ENCODE measurements around the gene SCN11A. TPM values are rescaled to one million over a fixed set of nuclear protein-coding genes. Genes with fewer than 3 reads are reported as not detected.

SCN11A gene
- total and polyA plus RNA-seq, 9 of the 15 experiments (the other 6 are each of a cell fraction or from before 2014, with no cell fraction given) = 0.01 to 0.05 (median 0.04) TPM; not detected in 6

DNA sequence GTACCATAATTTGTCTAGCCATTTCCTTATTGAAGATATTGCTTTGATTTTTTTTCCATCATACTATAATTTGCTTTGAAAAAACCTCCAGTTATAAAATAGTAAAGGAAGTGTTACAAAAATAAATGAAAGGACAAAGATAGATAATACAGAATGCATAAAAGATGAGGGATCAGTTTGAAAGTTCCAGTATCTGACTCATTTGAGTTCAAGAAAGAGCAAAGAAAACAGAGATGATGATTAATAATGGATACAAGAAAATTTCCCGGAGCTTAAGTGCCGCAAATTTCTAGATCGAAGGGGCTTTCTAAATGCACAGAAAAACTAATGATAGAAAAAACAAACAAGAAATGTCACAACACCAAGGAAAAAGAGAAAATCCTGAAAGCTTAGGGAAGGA is 4.4 kb upstream of the SCN11A start:
- CTCF ChIA-PET (ENCODE audit: low intra/inter-chr PET ratio) = no interaction called here
- Histone ChIP-seq H3K27ac (ENCODE audit: extremely low read depth, low read depth, low read length) (no peak overlapping the region), H3K4me2 (ENCODE audit: insufficient read depth, low read length) (no peak overlapping the region), H3K27me3 (ENCODE audit: control insufficient read depth in 2 of 2, insufficient read depth in 2 of 2, low read length in 2 of 2) (no peaks in the 10 kb centered on the region), H2AFZ (ENCODE audit: low read depth, low read length) (no peak overlapping the region), H3K4me1 (replicated peaks in 1 of 2; ENCODE audit: control insufficient read depth in 2 of 2, insufficient read depth in 2 of 2, low read length in 2 of 2) (peaks cover 5 to 9% of the 10 kb centered on the region in 2 experiments; a peak in 4 of 5 replicates), H3K9ac (ENCODE audit: insufficient read depth in 1 of 2, low read depth in 2 of 2, low read length in 2 of 2) (no peak overlapping the region), H4K20me1 (replicated peaks; ENCODE audit: control insufficient read depth, insufficient read depth, low read length) (no peaks in the 10 kb centered on the region), H3K9me1 (ENCODE audit: control insufficient read depth, insufficient read depth, low read length) (no peaks in the 10 kb centered on the region), H3K9me3 (replicated peaks; ENCODE audit: control insufficient read depth, insufficient read depth, low read depth, low read length) (peaks cover 3% of the 10 kb centered on the region; the same call in 1 of the 2 replicates), H3K36me3 (ENCODE audit: control insufficient read depth, insufficient read depth, low read length) (no peaks in the 10 kb centered on the region), H3K4me3 (no peak overlapping the region), H3K79me2 (ENCODE audit: control insufficient read depth, insufficient read depth, low read length) (peaks cover 61% of the 10 kb centered on the region)
- POLR2A ChIA-PET = no interaction called here
- ATAC-seq (no peak), FAIRE-seq (no peak), DNase-seq (ENCODE audit: extremely low read depth in 1 of 4, low spot score in 3 of 4) (no peak)
- in situ Hi-C loops (cut with MboI) = no loop called here
- WGBS (ENCODE audit: insufficient coverage, low coverage, missing lambda C conversion rate) = 93% methylated on average over 3 of the region's 3 CpGs
- intact Hi-C loops (cut with micrococcal nuclease) = no loop called here
- no TSS peak for BruUV-seq (replicated peaks)
- TF ChIP-seq DACH1 (IDR thresholded peaks at IDR 0.05; ENCODE audit: partially characterized antibody) (no peak), MYNN (IDR thresholded peaks at IDR 0.05) (no peak), MYNN (CRISPR knock-in tag; IDR thresholded peaks at IDR 0.05) (no peak), IFI16 (CRISPR knock-in tag; IDR thresholded peaks at IDR 0.05) (no peak), NONO (IDR thresholded peaks at IDR 0.05; ENCODE audit: low read depth in 2 of 2, low read length in 1 of 2) (no peak), MYBL2 (IDR thresholded peaks at IDR 0.05; ENCODE audit: low read depth) (no peak), MYBL2 (CRISPR knock-in tag; IDR thresholded peaks at IDR 0.05; ENCODE audit: borderline replicate concordance) (no peak), ATF1 (CRISPR knock-in tag; IDR thresholded peaks at IDR 0.05) (no peak), ATF1 (tag; IDR thresholded peaks at IDR 0.05) (no peak), VEZF1 (CRISPR knock-in tag; IDR thresholded peaks at IDR 0.05) (no peak), POU5F1 (IDR thresholded peaks at IDR 0.05; ENCODE audit: borderline replicate concordance, low read depth, low read length, partially characterized antibody) (no peak), PHTF2 (CRISPR knock-in tag; IDR thresholded peaks at IDR 0.05) (no peak), ZNF316 (IDR thresholded peaks at IDR 0.05) (no peak), TGIF2 (CRISPR knock-in tag; IDR thresholded peaks at IDR 0.05) (no peak), MAZ (CRISPR knock-in tag; conservative IDR thresholded peaks at IDR 0.05 in 1 of 2, IDR thresholded peaks at IDR 0.05 in 1 of 2) (no peak), FUS (optimal IDR thresholded peaks at IDR 0.05; ENCODE audit: low read depth, low read length) (no peak), ZBTB7A (IDR thresholded peaks at IDR 0.05; ENCODE audit: borderline replicate concordance, control insufficient read depth, low read depth, low read length) (no peak)
- TF ChIP-seq, protein P1, sequence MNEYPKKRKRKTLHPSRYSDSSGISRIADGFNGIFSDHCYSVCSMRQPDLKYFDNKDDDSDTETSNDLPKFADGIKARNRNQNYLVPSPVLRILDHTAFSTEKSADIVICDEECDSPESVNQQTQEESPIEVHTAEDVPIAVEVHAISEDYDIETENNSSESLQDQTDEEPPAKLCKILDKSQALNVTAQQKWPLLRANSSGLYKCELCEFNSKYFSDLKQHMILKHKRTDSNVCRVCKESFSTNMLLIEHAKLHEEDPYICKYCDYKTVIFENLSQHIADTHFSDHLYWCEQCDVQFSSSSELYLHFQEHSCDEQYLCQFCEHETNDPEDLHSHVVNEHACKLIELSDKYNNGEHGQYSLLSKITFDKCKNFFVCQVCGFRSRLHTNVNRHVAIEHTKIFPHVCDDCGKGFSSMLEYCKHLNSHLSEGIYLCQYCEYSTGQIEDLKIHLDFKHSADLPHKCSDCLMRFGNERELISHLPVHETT (CRISPR knock-in tag; conservative IDR thresholded peaks at IDR 0.05 in 1 of 2, IDR thresholded peaks at IDR 0.05 in 1 of 2) = no peak
- TF ChIP-seq, protein P2, sequence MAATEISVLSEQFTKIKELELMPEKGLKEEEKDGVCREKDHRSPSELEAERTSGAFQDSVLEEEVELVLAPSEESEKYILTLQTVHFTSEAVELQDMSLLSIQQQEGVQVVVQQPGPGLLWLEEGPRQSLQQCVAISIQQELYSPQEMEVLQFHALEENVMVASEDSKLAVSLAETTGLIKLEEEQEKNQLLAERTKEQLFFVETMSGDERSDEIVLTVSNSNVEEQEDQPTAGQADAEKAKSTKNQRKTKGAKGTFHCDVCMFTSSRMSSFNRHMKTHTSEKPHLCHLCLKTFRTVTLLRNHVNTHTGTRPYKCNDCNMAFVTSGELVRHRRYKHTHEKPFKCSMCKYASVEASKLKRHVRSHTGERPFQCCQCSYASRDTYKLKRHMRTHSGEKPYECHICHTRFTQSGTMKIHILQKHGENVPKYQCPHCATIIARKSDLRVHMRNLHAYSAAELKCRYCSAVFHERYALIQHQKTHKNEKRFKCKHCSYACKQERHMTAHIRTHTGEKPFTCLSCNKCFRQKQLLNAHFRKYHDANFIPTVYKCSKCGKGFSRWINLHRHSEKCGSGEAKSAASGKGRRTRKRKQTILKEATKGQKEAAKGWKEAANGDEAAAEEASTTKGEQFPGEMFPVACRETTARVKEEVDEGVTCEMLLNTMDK (IDR thresholded peaks at IDR 0.05; ENCODE audit: borderline replicate concordance, insufficient read depth, low read depth, low read length, poor library complexity, severe bottlenecking) = no peak
